GM19395 (cell line): ENCODE data around the gene SETBP1.
A peak's percentile ranks its signal among the peaks of the same experiment; 100 is the strongest.

Experiments
- ATAC-seq: cut with Tn5 transposase; IDR thresholded peaks from one replicate; pipeline ENCODE4 v1.9.1; 2021; ENCODE audit warnings: mild to moderate bottlenecking, moderate library complexity; ENCODE audit not compliant: unreplicated experiment

Gene SETBP1

DNA sequence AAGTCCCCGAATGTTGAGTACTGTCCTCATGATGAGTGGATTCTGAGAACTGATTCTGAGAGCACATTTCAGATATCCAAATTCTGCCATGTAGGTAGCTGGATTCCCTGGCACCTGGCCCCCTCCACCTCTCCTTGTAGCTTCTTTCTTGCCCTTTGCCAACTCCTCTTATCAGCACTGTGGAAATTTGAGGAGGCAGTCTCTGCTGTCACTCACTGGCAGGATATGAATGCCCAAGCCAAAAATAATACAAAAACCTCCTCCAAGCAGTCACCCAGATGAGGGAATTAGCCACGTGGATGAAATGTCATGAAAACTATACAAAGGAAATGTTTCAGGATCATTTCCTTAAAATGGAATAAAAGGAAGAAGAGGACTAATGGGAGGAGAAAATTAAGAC lies 276.8 kb downstream of the SETBP1 start:
- no peak for ATAC-seq

DNA sequence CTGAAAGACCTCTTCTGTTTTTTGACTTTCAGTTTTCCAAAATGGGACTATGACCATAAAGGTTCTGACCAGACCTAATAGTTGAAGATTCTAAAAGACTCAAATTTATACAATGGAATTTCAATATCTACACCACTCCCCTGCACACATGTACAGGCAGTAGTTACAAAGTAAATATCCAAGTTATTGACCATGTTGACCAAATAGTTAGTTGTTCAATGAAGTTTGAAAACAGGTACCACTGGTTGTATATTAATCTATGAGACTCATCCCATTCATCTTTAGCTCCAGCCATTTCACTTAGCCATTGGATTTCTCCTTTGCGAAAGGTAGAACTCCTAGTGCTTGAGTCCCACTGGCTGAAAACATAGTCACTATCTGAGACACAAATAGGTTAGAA lies 277.4 kb downstream of the SETBP1 start:
- ATAC-seq: no peak

DNA sequence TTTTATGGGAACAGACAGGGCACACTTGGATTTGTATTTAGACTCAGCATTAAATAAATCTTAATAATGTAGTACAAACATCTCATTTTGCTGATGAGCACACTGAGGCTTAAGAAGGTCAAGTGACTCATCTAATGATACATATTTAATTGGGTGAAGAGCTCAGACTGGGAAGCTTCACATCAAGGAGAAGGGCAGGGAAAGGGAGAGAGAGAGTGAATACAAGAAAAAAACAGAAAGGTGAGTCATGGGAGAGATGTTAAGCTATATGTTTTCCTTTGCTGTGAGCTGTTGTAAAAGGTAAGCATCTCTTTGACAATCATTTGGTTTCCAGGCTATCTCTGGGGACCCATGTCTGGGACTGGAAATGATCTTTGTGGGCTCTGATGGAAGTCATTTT lies 277.8 kb downstream of the SETBP1 start:
- no peak for ATAC-seq

DNA sequence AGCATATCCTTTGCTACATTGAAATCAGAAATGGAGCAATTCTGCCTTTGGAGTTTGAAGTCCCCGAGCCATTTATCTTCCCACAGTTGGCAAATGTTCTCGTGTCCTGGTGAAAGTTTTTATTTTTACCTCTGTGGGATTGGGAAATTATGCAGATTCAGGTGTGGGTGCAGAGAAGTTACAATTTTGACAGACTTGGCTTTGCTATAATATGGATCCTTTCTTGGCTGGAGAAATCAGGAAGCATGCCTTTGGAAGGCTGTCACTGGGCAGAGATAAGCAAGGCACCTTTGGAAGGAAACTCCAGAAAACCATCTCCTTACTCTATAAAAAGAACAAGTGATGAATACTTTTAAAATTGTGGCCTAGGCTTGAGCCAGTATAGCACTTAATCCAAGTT lies 278.3 kb downstream of the SETBP1 start:
- no peak for ATAC-seq

DNA sequence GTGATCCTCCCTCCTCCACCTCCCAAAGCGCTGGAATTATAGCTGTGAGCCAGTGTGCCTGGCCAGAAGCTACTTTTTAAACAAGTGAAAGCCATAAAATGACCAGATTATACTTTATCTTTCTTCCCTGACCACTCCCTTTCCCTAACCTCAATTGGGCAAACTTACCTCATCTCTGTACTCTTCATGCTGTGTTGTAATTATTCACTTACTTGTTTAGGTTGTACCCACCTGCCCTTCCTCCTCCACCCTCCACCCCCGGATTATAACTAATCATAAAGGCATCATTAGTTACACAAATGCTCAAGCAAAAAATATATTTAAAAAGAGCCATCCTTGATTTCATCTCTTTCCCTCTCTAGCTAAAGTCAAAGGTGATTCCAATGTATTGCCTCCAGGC lies 279.9 kb downstream of the SETBP1 start:
- no peak for ATAC-seq

DNA sequence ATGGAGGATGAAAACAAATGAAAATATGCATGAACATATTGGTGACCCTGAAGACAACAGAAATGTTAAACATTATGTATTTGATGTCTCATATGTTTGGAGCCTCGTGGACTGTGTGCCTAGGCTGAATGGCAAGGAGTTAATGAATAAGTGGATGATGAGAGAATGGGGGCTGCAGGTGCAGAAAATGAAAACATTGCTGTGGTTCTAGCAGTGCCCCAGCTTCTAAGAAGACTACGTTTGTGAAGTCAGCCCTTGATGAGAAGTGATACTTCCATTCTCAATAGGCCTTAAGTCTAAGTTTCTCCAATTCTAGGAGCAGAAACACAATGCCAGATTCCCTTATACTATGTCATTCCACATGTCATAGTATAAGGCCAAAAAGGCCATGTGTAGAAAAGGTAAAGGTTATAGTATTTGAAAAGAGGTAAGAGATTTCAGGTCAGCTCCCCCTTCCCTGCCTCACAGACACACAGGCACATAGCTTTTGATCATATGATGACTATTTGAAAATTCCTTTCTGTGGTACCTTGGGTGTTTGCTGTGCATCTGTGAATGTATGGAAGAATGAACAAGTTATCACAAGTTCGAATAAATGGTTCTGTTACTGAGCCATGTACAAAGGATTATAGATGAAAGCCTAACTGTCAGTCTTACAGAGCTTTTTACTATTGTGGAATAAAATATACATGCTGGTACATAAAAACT lies 280.8 kb downstream of the SETBP1 start:
- peak; percentile 71 for ATAC-seq

DNA sequence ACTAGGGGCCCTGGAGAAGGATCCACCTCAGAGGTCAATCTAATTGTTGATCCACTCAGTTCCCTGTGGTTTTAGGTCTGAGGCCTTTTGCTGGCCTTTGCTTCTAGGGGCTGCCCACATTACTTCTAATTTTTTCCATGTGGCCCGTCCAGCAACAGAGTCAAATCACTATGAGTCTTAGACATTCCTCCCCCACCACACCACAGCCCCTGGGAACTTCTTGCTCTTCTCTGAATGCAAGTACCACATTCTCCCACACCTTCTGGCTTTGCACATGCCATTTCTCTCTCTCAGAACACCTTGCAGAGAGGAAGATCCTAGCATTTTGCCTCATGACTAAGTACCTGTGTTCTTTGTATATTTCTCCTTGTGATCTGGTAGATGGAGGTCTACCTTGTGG lies 286.9 kb downstream of the SETBP1 start:
- ATAC-seq: no peak

DNA sequence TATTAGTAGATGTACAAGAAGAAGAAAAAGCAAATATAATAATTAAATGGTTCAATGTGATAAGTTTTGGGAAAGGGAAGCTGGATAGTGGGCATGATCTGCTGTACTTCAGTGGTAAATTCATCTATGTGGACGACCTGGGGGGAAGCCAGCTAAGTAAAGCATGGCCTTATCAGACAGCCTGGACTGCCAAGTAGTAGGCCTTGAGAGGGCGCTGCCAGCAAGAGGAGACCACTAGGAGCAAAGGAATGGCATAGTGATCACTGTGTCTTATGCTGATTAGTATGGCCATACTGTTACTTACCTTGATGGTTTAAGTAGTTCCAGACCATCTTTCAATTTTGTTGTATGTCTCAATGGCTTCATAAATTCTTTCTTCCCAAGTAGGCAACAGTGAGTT lies 287.6 kb downstream of the SETBP1 start:
- ATAC-seq: no peak

DNA sequence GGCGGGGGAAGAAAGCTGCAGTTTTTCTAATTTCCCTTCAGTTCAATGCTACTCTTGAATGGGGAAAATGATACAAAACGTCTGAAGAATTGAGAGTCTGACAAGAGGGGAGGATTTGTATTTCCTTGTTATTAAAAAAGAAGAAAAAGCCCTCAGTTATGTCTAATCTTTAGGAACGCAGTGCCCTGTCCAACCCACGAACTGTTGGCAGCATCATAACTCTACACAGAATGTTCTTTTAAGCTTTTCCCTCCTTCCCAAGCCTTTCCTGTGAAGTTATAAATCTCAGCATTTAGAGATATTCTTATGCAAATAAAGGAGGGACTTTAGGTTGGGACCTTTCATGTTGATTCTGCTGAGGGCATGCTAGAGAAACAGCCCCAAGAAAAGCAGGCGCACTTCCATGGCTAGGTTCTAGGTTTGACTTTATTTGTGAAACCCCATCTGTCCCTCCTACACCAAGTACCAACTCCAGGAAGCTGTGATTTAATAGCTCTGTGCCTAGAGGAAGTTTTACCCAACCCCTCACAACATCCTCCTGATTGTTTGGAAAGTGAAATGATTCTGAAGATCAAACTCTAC lies 288.6 kb downstream of the SETBP1 start:
- no peak for ATAC-seq

DNA sequence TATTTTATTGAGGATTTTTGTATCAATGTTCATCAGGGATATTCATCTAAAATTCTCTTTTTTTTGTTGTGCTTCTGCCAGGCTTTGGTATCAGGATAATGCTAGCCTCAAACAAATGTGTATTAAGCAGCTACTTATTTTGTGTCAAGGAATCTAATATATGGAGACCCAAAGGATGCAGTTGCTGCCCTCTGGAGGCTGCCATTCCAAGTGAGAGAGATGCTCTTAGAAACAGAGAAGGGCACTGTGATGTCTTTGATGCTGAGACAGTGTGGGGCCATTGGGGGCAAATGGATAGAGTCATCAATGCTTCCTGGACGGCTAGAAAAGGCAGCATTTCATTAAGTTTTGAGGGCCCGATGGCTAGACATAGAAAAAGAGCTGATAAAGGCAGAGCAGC lies 292.6 kb downstream of the SETBP1 start:
- no peak for ATAC-seq

DNA sequence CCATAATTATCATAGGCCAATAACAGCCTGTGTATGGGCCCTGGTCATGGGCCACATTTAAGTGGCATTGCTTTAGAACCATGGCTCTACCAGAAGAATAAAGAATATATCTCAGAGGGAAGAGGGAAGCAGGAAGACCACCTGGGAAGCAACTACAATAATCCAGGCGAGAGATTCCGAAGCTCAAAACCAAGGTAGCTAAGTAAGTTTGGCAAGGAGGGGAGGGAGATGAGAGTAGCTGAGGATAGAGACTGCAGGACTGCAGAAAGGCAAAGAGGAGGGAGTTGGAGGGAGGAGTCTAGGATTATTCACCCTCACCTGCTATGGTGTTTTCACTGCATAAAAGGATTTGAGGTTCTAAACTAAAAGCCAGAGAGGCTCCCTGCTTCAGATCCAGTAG lies 293.5 kb downstream of the SETBP1 start:
- no peak for ATAC-seq

DNA sequence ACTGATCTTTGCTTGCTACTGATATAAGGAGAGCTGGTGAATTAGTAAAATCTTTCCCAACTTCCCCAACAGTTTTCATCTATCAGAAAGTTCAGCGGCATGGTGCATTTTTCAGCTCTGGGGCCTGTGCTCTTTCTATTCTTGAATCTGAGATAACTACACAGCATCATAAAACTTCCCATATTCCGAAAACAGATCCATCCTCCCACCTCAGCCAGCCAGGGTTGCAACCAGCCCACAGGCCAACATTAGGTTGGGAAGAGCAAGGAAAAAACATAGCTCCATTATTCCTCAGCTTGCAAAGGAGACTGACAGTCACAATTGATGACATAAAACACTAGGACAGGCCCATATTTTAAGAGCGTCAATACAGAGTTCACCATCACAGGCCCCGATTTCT lies 297.2 kb downstream of the SETBP1 start:
- ATAC-seq: no peak

DNA sequence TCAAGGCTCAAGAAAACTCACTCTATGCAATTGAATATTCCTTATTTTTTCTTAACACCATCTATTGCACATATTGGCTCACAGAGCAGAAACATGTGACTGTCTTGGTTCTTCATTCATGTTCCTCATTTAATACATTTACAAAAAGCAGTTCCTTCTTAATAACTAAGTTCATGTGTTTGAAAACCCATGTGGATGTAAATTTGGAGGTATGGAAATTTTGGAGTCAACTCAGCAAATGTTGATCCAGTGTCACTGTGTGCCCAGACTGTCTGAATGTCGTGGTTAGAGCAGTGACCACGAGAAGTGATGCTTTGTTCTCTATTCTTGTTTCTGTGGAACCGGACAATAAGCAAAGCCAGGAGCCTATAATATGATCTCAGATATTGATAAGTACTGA lies 299.1 kb downstream of the SETBP1 start:
- no peak for ATAC-seq

DNA sequence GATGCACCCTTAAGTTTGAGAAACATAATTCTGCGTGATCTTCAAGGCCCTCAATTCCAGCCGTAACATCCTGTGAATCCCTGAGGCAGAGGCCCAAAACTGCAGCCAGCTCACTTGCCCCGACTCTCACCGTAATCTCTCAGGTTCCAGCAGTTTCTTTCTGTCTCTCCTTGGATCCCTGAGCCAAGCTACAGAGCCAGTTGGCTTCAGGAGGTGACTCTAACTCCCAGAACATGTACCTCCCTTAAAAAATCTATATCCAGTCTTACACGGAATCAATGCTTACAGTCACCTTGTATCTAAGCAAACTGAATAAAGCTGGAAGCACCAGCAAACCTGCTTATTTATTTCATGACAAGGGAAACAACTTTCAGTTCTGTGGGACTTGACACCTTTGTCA lies 300.4 kb downstream of the SETBP1 start:
- no peak for ATAC-seq

DNA sequence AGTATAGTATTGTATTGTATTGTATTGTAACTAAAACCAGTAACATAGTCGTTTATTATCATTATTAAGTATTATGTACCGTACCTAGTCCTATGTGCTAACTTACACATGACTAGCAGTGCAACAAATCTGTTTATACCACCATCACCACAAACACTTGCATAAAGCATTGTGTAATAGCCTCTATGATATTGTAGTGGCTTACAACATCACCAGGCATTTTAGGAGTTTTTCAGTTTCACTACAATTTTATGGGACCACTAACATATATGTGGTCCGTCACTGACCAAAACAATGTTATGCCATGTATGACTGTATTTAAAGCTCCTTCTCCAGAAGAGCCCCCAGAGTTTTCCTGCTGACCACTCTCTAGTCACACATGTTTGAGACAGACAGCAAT lies 306.2 kb downstream of the SETBP1 start:
- no peak for ATAC-seq

DNA sequence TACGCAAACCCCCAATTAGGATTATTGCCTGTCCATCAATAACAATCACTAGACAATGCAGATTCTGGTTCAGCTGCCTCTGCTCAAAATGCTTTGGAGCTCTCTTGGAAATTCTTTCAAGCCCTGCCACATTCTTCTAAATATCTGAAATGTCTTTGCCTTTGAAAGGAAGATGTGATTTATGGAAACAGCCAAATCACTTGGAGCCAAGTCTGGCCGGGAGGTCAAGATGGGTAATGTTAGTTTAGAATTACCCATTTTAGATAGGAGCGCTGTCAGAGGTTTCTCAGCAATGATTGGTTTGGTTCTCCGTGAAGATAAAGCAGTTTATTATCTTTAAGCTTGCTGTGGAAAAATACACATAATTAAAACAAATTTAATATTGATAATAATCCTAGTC lies 306.7 kb downstream of the SETBP1 start:
- ATAC-seq: no peak

DNA sequence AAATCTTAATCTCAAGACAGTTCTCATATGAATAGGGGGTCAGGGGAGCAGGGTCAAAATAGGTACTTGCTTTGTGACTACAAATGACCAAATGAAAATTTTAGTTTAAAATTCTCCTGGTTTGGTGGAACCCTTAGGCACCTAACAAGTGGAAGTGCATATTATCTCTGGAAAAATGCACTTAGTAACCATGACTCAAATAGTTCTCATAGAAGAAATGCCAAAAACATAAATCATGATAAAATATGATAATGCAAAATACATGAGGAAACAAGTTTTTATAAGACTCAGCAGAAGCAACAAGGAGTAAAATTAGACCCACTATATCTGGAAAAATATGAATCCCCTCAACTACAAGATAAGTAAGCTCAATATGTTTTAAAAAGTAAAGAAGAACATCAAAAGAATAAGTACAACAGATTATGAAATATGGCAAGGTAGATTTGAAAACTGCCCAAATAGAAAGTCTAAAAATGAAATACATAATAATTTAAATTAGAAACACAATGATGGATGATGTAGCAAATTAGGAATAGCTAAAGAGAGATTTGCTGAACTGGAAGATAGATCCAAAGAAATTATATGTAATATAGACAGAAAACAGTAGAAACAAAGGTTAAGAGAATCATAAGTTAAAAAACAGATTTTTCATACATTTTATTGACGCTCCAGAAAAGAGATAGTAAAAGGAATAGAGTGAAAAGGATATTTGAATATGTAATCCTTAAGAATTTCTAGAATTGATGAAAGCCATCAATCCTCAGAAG lies 308.3 kb downstream of the SETBP1 start:
- no peak for ATAC-seq

DNA sequence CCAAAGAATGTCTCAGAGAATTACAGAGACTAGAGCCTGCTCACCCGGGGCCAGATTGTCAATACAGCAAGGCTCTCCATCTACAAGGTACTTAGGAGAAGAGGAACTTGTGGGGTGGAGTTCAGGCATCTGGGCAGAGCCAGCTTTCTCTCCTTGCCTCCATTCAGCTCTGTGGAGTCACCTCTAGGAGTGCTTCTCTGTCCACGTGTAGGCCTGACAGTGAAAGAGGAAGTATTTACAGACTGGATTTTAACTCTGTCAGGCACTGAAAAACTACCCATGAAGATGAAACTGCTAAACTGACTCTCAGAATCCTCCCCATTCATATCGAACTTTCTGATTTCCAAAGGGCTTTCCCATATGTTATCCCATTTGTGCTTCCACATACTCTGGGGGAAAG lies 315.6 kb downstream of the SETBP1 start:
- ATAC-seq: peak; percentile 78

DNA sequence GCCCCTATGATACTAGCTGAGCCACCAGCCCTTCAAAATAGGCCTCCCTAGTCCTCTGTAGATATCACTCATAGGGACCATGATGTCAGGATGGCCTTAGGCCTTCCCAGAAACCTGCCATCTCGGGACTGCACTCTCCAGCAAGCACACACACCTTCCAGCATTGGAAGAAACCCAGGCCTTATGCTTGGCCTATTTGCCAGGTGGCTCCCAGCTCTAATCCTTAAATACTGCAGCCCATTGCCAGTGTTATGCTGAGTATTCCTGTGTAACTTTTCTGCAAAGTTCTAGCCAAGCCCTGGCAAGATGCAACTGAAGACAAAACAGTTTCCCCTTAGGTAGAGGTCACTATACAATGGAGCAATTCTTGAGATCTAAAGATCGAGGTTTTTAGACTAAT lies 316.5 kb downstream of the SETBP1 start:
- no peak for ATAC-seq

DNA sequence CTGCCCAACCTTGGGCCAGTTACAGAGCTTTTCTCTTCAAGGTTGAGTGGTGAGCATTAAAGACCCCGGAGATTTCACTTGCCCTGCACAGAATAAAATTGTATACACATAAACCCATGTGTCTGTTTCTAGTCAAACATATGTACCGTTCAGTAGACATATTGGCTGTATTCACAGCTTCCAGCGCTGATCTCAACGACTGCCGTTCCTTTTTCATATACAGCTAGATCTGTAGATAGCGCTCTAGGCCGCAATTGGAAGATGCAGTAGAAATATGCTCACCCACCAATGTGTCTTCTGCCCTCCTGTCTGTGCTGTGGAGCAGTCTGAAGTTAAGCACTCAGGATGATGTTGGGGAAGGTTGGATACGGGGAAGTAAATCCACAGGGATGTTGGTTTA lies 317.7 kb downstream of the SETBP1 start:
- no peak for ATAC-seq

DNA sequence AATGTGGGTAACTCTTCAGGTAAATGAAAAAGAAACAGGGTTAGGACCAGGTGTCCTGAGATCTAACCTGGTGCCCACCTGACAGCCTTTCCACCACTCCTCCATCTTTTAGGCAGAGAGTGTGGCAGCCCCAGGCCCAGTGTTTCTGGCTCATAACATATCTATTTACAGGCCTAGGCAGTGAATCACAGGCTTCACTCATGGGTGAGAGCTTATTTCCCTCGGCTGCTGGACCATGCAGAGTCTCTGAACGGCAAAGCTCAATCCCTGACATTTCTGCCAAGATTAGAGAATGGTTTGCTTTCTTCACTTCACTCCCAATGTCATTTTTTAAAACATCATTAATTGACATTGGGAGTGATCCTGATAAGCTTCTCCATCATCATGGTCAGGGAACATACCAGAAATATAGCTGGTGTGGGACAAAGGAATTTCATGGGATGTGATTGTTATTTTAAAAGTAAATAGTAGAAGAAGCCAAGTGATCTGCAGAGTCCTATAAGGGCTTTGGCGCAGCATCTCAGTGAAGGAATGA lies 323.9 kb downstream of the SETBP1 start:
- ATAC-seq: no peak

DNA sequence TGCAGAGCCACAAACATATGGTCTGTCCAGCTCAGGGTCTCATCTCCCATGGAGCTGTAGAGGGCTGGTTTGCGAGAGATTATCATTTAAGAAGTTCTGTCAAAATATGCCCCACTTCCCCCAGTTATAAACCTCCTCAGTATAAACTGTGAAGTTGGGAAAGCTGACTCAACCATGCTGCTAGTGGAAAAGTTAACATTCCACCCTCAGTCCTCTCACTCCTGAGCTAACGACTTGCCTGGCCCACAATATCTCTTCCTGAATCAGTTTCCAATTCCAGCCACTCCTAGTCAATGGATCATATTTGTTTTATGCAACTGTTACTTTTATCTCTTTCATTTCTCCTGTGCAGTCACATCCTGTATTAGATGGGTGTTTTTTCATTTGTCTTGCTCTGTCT lies 326.2 kb downstream of the SETBP1 start:
- no peak for ATAC-seq
